ENCODE data around the gene KRT28.

Gene KRT28

GRCh38 chr17:40821536-40821935 is 21.8 kb upstream of the KRT28 start:
- Histone ChIP-seq H3K9ac (ENCODE audit: low read length) (no peak overlapping the region), H3K4ac (ENCODE audit: low read depth in 1 of 2, low read length in 2 of 2) (no peak overlapping the region), H3K4me2 (ENCODE audit: low read length, poor library complexity, severe bottlenecking) (no peak overlapping the region), H3K9me3 (ENCODE audit: control insufficient read depth, low read length) (no peaks in the 10 kb centered on the region), H2BK15ac (ENCODE audit: low read depth, poor library complexity, severe bottlenecking) (no peak overlapping the region), H3K23ac (ENCODE audit: low read length in 2 of 2) (no peak overlapping the region), H3K18ac (ENCODE audit: low read depth in 1 of 2, low read length in 2 of 2) (no peak overlapping the region), H2BK5ac (ENCODE audit: low read depth, low read length, poor library complexity, severe bottlenecking) (no peak overlapping the region), H4K91ac (ENCODE audit: low read length) (no peak overlapping the region), H3K36me3 (ENCODE audit: control insufficient read depth in 1 of 2, insufficient read depth in 2 of 2, low read depth in 1 of 2, low read length in 2 of 2) (peaks cover 10 to 23% of the 10 kb centered on the region in 2 experiments), H4K8ac (ENCODE audit: low read length) (no peak overlapping the region), H2AK5ac (ENCODE audit: low read length, severe bottlenecking) (no peak overlapping the region), H3K79me1 (replicated peaks; ENCODE audit: low read length, poor library complexity, severe bottlenecking) (peaks cover 18% of the 10 kb centered on the region), H2AFZ (ENCODE audit: low read depth, low read length) (no peak overlapping the region), H3K4me1 (ENCODE audit: control insufficient read depth, insufficient read depth, low read depth, low read length) (peaks cover 1% of the 10 kb centered on the region), H2BK12ac (ENCODE audit: low read length in 2 of 2) (no peak overlapping the region), H3K27ac (ENCODE audit: low read length, poor library complexity, severe bottlenecking) (no peak overlapping the region), H2BK120ac (ENCODE audit: low read depth, low read length) (no peak overlapping the region), H3K4me3 (ENCODE audit: insufficient read depth in 1 of 2, low read depth in 1 of 2, low read length in 2 of 2) (no peak overlapping the region), H3K27me3 (ENCODE audit: control insufficient read depth in 1 of 2, insufficient read depth in 1 of 2, low read length in 2 of 2) (no peaks in the 10 kb centered on the region), H3K14ac (ENCODE audit: low read length in 2 of 2) (no peak overlapping the region)
- peak; percentile 10 for DNase-seq

GRCh38 chr17:40820228-40820838 is 20.6 kb upstream of the KRT28 start:
- no peak overlapping the region for H2BK12ac ChIP-seq (ENCODE audit: low read length in 2 of 2)
- no peak overlapping the region for H4K91ac ChIP-seq (ENCODE audit: low read length)
- no peak overlapping the region for H3K4ac ChIP-seq (ENCODE audit: low read depth in 1 of 2, low read length in 2 of 2)
- H3K4me3 ChIP-seq (ENCODE audit: insufficient read depth in 1 of 2, low read depth in 1 of 2, low read length in 2 of 2), result peak overlapping the region in 1 of 2 experiments; percentile 87
- no peaks in the 10 kb centered on the region for H3K27me3 ChIP-seq (ENCODE audit: control insufficient read depth in 1 of 2, insufficient read depth in 1 of 2, low read length in 2 of 2)
- 90% methylated on average over 7 of the region's 9 CpGs for WGBS
- H3K14ac ChIP-seq (ENCODE audit: low read length in 2 of 2), result no peak overlapping the region
- no peak overlapping the region for H2BK15ac ChIP-seq (ENCODE audit: low read depth, poor library complexity, severe bottlenecking)
- no peak overlapping the region for H3K27ac ChIP-seq (ENCODE audit: low read length, poor library complexity, severe bottlenecking)
- H2AK5ac ChIP-seq (ENCODE audit: low read length, severe bottlenecking), result no peak overlapping the region
- peaks cover 1% of the 10 kb centered on the region for H3K4me1 ChIP-seq (ENCODE audit: control insufficient read depth, insufficient read depth, low read depth, low read length)
- H3K36me3 ChIP-seq (ENCODE audit: control insufficient read depth in 1 of 2, insufficient read depth in 2 of 2, low read depth in 1 of 2, low read length in 2 of 2), result peaks cover 10 to 24% of the 10 kb centered on the region in 2 experiments
- DNase-seq, result no peak
- no peak overlapping the region for H2BK120ac ChIP-seq (ENCODE audit: low read depth, low read length)
- no peak overlapping the region for H2AFZ ChIP-seq (ENCODE audit: low read depth, low read length)
- no peak overlapping the region for H4K8ac ChIP-seq (ENCODE audit: low read length)
- no peak overlapping the region for H3K18ac ChIP-seq (ENCODE audit: low read depth in 1 of 2, low read length in 2 of 2)
- H3K79me1 ChIP-seq (replicated peaks; ENCODE audit: low read length, poor library complexity, severe bottlenecking), result peaks cover 11% of the 10 kb centered on the region
- H2BK5ac ChIP-seq (ENCODE audit: low read depth, low read length, poor library complexity, severe bottlenecking), result no peak overlapping the region
- H3K9me3 ChIP-seq (ENCODE audit: control insufficient read depth, low read length), result no peaks in the 10 kb centered on the region
- H3K9ac ChIP-seq (ENCODE audit: low read length), result peak overlapping the region; percentile 94
- H3K23ac ChIP-seq (ENCODE audit: low read length in 2 of 2), result no peak overlapping the region
- no peak overlapping the region for H3K4me2 ChIP-seq (ENCODE audit: low read length, poor library complexity, severe bottlenecking)

GRCh38 chr17:40819528-40820125 is 19.9 kb upstream of the KRT28 start:
- H2AFZ ChIP-seq (ENCODE audit: low read depth, low read length), result no peak overlapping the region
- H3K79me1 ChIP-seq (replicated peaks; ENCODE audit: low read length, poor library complexity, severe bottlenecking), result peaks cover 11% of the 10 kb centered on the region
- H2BK12ac ChIP-seq (ENCODE audit: low read length in 2 of 2), result no peak overlapping the region
- no peak overlapping the region for H3K27ac ChIP-seq (ENCODE audit: low read length, poor library complexity, severe bottlenecking)
- H3K4me1 ChIP-seq (ENCODE audit: control insufficient read depth, insufficient read depth, low read depth, low read length), result peaks cover 1% of the 10 kb centered on the region
- H2BK5ac ChIP-seq (ENCODE audit: low read depth, low read length, poor library complexity, severe bottlenecking), result no peak overlapping the region
- H3K23ac ChIP-seq (ENCODE audit: low read length in 2 of 2), result no peak overlapping the region
- H3K4me2 ChIP-seq (ENCODE audit: low read length, poor library complexity, severe bottlenecking), result peak overlapping the region; percentile 39
- H3K36me3 ChIP-seq (ENCODE audit: control insufficient read depth in 1 of 2, insufficient read depth in 2 of 2, low read depth in 1 of 2, low read length in 2 of 2), result peaks cover 10 to 24% of the 10 kb centered on the region in 2 experiments
- H2AK5ac ChIP-seq (ENCODE audit: low read length, severe bottlenecking), result no peak overlapping the region
- H3K4me3 ChIP-seq (ENCODE audit: insufficient read depth in 1 of 2, low read depth in 1 of 2, low read length in 2 of 2), result peak overlapping the region in 1 of 2 experiments; percentile 87
- DNase-seq, result peak; percentile 34
- no peak overlapping the region for H3K4ac ChIP-seq (ENCODE audit: low read depth in 1 of 2, low read length in 2 of 2)
- H4K91ac ChIP-seq (ENCODE audit: low read length), result no peak overlapping the region
- WGBS, result 55% methylated on average over 7 of the region's 9 CpGs
- peak overlapping the region; percentile 94 for H3K9ac ChIP-seq (ENCODE audit: low read length)
- peak overlapping the region; percentile 64 for H2BK120ac ChIP-seq (ENCODE audit: low read depth, low read length)
- H2BK15ac ChIP-seq (ENCODE audit: low read depth, poor library complexity, severe bottlenecking), result no peak overlapping the region
- H3K18ac ChIP-seq (ENCODE audit: low read depth in 1 of 2, low read length in 2 of 2), result no peak overlapping the region
- H3K27me3 ChIP-seq (ENCODE audit: control insufficient read depth in 1 of 2, insufficient read depth in 1 of 2, low read length in 2 of 2), result no peaks in the 10 kb centered on the region
- H4K8ac ChIP-seq (ENCODE audit: low read length), result peak overlapping the region; percentile 87
- no peaks in the 10 kb centered on the region for H3K9me3 ChIP-seq (ENCODE audit: control insufficient read depth, low read length)
- H3K14ac ChIP-seq (ENCODE audit: low read length in 2 of 2), result no peak overlapping the region

- H3K4me3 ChIP-seq (ENCODE audit: insufficient read depth in 1 of 2, low read depth in 1 of 2, low read length in 2 of 2), result peak overlapping the region; percentile 75 to 90
- H3K4me1 ChIP-seq (ENCODE audit: control insufficient read depth, insufficient read depth, low read depth, low read length), result peaks cover 1% of the 10 kb centered on the region
- peak overlapping the region; percentile 97 for H2BK15ac ChIP-seq (ENCODE audit: low read depth, poor library complexity, severe bottlenecking)
- peaks cover 10 to 24% of the 10 kb centered on the region in 2 experiments for H3K36me3 ChIP-seq (ENCODE audit: control insufficient read depth in 1 of 2, insufficient read depth in 2 of 2, low read depth in 1 of 2, low read length in 2 of 2)
- no peaks in the 10 kb centered on the region for H3K27me3 ChIP-seq (ENCODE audit: control insufficient read depth in 1 of 2, insufficient read depth in 1 of 2, low read length in 2 of 2)
- H3K4me2 ChIP-seq (ENCODE audit: low read length, poor library complexity, severe bottlenecking), result peak overlapping the region; percentile 39
- H3K23ac ChIP-seq (ENCODE audit: low read length in 2 of 2), result no peak overlapping the region
- H2BK5ac ChIP-seq (ENCODE audit: low read depth, low read length, poor library complexity, severe bottlenecking), result peak overlapping the region; percentile 80
- peak overlapping the region; percentile 76 to 98 for H3K4ac ChIP-seq (ENCODE audit: low read depth in 1 of 2, low read length in 2 of 2)
- H3K9ac ChIP-seq (ENCODE audit: low read length), result peak overlapping the region; percentile 94
- peak overlapping the region; percentile 94 to 96 for H3K18ac ChIP-seq (ENCODE audit: low read depth in 1 of 2, low read length in 2 of 2)
- WGBS, result 0% methylated on average over 35 of the region's 73 CpGs
- H4K8ac ChIP-seq (ENCODE audit: low read length), result peak overlapping the region; percentile 99
- H2BK12ac ChIP-seq (ENCODE audit: low read length in 2 of 2), result no peak overlapping the region
- H2AK5ac ChIP-seq (ENCODE audit: low read length, severe bottlenecking), result no peak overlapping the region
- peak overlapping the region; percentile 91 for H4K91ac ChIP-seq (ENCODE audit: low read length)
- DNase-seq, result peak; percentile 79
- H3K79me1 ChIP-seq (replicated peaks; ENCODE audit: low read length, poor library complexity, severe bottlenecking), result peaks cover 11% of the 10 kb centered on the region
- H3K9me3 ChIP-seq (ENCODE audit: control insufficient read depth, low read length), result no peaks in the 10 kb centered on the region
- H3K14ac ChIP-seq (ENCODE audit: low read length in 2 of 2), result peak overlapping the region in 1 of 2 experiments; percentile 91
- H2BK120ac ChIP-seq (ENCODE audit: low read depth, low read length), result peak overlapping the region; percentile 64
- H2AFZ ChIP-seq (ENCODE audit: low read depth, low read length), result peak overlapping the region; percentile 97
- H3K27ac ChIP-seq (ENCODE audit: low read length, poor library complexity, severe bottlenecking), result peak overlapping the region; percentile 89
Measured at GRCh38 chr17:40818733-40819527, 19.2 kb upstream of the KRT28 start.

Data from mesenchymal stem cell (in vitro differentiated cells and primary cell).